ENCODE data around the gene HNRNPF. TPM values are rescaled to one million over a fixed set of nuclear protein-coding genes. Genes with fewer than 3 reads are reported as not detected.

HNRNPF gene
- total RNA-seq, 2 donors from 2014 or later, result 57.8 to 78.7 TPM

GRCh38 chr10:43348511-43349312, 60.3 kb downstream of the HNRNPF start:
- TF ChIP-seq CTCF (IDR thresholded peaks at IDR 0.05), result peak; percentile 72 to 89
- Histone ChIP-seq H3K27ac (no peak overlapping the region), H3K4me3 (no peak overlapping the region), H3K4me1 (peaks cover 0 to 9% of the 10 kb centered on the region in 2 donors), H3K27me3 (no peaks in the 10 kb centered on the region), H3K9me3 (no peaks in the 10 kb centered on the region), H3K36me3 (no peaks in the 10 kb centered on the region)
- DNase-seq (ENCODE audit: low spot score), result peak; percentile 80

GRCh38 chr10:43347997-43348396, 61.0 kb downstream of the HNRNPF start:
- H3K4me1 ChIP-seq, result peaks cover 0 to 9% of the 10 kb centered on the region in 2 donors
- no peak for DNase-seq (ENCODE audit: low spot score)
- no peaks in the 10 kb centered on the region for H3K36me3 ChIP-seq
- H3K4me3 ChIP-seq, result no peak overlapping the region
- no peak for TF ChIP-seq CTCF (IDR thresholded peaks at IDR 0.05)
- H3K27ac ChIP-seq, result no peak overlapping the region
- H3K9me3 ChIP-seq, result no peaks in the 10 kb centered on the region
- no peaks in the 10 kb centered on the region for H3K27me3 ChIP-seq

GRCh38 chr10:43344051-43344450, 64.9 kb downstream of the HNRNPF start:
- no peaks in the 10 kb centered on the region for H3K36me3 ChIP-seq
- H3K9me3 ChIP-seq, result no peaks in the 10 kb centered on the region
- H3K4me1 ChIP-seq, result no peaks in the 10 kb centered on the region
- no peak overlapping the region for H3K4me3 ChIP-seq
- H3K27ac ChIP-seq, result no peak overlapping the region
- no peak for TF ChIP-seq CTCF (IDR thresholded peaks at IDR 0.05)
- H3K27me3 ChIP-seq, result no peaks in the 10 kb centered on the region
- DNase-seq (ENCODE audit: low spot score), result no peak

GRCh38 chr10:43343126-43343525, 65.9 kb downstream of the HNRNPF start:
- H3K4me1 ChIP-seq, result no peaks in the 10 kb centered on the region
- no peaks in the 10 kb centered on the region for H3K27me3 ChIP-seq
- H3K27ac ChIP-seq, result no peak overlapping the region
- no peak for DNase-seq (ENCODE audit: low spot score)
- H3K4me3 ChIP-seq, result no peak overlapping the region
- no peak for TF ChIP-seq CTCF (IDR thresholded peaks at IDR 0.05)
- no peaks in the 10 kb centered on the region for H3K36me3 ChIP-seq
- H3K9me3 ChIP-seq, result no peaks in the 10 kb centered on the region

DNA sequence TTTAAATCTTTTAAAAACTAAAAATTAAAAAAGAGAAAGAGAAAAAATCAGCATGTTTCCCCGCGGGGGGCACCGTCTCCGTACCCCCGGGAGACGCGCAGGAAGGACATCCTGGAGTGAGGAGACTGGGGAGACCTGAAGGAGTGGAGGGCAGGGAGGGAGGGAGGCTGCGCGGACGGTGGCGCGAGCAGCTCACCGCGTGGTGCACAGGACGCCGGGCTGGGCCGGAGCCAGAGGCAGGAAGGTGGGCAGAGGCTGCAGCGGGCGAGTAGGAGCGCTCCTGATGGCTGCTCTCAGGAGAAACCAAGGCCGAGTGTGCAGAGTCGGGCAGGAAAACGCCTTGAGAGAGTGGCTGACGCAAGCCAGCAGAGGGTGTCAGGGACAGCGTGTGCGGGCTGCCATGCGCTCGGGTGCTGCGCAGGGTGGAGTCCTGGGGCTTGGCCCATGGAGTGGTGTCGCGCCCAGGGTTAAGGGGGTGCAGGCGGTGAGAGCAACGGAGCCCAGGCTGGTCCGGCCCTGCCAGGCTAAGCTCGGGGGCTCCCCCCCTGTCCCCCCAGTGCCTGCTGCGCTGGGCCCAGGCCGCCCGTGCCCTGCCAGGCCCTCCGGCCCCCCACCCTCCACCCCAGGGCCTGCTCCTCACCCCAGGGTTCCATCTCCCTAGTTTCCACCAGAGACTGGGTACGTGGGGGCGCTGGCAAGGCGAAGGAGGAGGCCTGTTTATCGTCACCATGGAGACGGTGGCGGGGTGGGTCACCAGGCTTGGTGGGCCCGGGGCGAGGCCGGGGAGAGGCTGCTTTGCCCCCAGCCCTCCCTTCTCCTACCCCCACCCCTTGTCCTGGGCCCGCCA, 66.5 kb downstream of the HNRNPF start:
- no peaks in the 10 kb centered on the region for H3K36me3 ChIP-seq
- no peak overlapping the region for H3K27ac ChIP-seq
- no peaks in the 10 kb centered on the region for H3K9me3 ChIP-seq
- H3K4me1 ChIP-seq, result no peaks in the 10 kb centered on the region
- TF ChIP-seq CTCF (IDR thresholded peaks at IDR 0.05), result no peak
- no peaks in the 10 kb centered on the region for H3K27me3 ChIP-seq
- no peak for DNase-seq (ENCODE audit: low spot score)
- no peak overlapping the region for H3K4me3 ChIP-seq

Measured in right atrium auricular region (tissue), 2 donors.